NCI-H526 (cell line): ENCODE results near the gene RPS3A.
A peak's percentile ranks its signal among the peaks of the same experiment; 100 is the strongest.
"Not testable (repeated sequence)": the region's sequence is repeated elsewhere in the genome, so short reads cannot be mapped to it uniquely, and the experiment has no call there.

Source experiments
- DNase-seq, 2 experiments: peaks; one replicate each; lab custom pipeline; 2025; lab: John Stamatoyannopoulos, UW

Gene RPS3A

GRCh38 chr4:151114986-151115385 lies 15.6 kb downstream of the RPS3A start:
- DNase-seq, result no peak

- peak; percentile 72 to 88 for DNase-seq
Measured at GRCh38 chr4:151117371-151117962, 18.0 kb downstream of the RPS3A start.

GRCh38 chr4:151129796-151130195 lies 30.4 kb downstream of the RPS3A start:
- DNase-seq, result no peak

GRCh38 chr4:151133311-151133710 lies 33.9 kb downstream of the RPS3A start:
- DNase-seq, result no peak

GRCh38 chr4:151136048-151136447 lies 36.6 kb downstream of the RPS3A start:
- not testable (repeated sequence) for DNase-seq

- DNase-seq, result no peak
Measured at GRCh38 chr4:151139814-151140213, 40.4 kb downstream of the RPS3A start.

GRCh38 chr4:151142758-151143157 lies 43.3 kb downstream of the RPS3A start:
- DNase-seq, result no peak

- no peak for DNase-seq
Measured at GRCh38 chr4:151143162-151143561, 43.7 kb downstream of the RPS3A start.

- no peak for DNase-seq
Measured at GRCh38 chr4:151143811-151144210, 44.4 kb downstream of the RPS3A start.

GRCh38 chr4:151144329-151145072 lies 45.1 kb downstream of the RPS3A start:
- DNase-seq, result no peak

GRCh38 chr4:151147000-151147399 lies 47.6 kb downstream of the RPS3A start:
- no peak for DNase-seq

- DNase-seq, result no peak
Measured at GRCh38 chr4:151148261-151148660, 48.8 kb downstream of the RPS3A start.

GRCh38 chr4:151150821-151151580 lies 51.6 kb downstream of the RPS3A start:
- no peak for DNase-seq

GRCh38 chr4:151152028-151152427 lies 52.6 kb downstream of the RPS3A start:
- no peak for DNase-seq

GRCh38 chr4:151153585-151153984 lies 54.2 kb downstream of the RPS3A start:
- DNase-seq, result no peak
